ENCODE data around the gene C1R. TPM values are rescaled to one million over a fixed set of nuclear protein-coding genes. Genes with fewer than 3 reads are reported as not detected.

Gene C1R
- total RNA-seq, 1 donor from 2014 or later: 3.3 TPM

- Histone ChIP-seq H3K27me3 (peaks cover 26% of the 10 kb centered on the region), H3K9ac (no peak overlapping the region), H3K36me3 (no peaks in the 10 kb centered on the region), H3K4me3 (peak overlapping the region; percentile 95), H2AFZ (replicated peaks) (peak overlapping the region; percentile 100), H3F3A (ENCODE audit: low read depth) (peaks cover 5% of the 10 kb centered on the region), H4K20me1 (ENCODE audit: low read depth) (no peaks in the 10 kb centered on the region), H3K4me2 (peak overlapping the region; percentile 92), H3K4me1 (peaks cover 9% of the 10 kb centered on the region), H3K27ac (no peak overlapping the region), H3K9me3 (ENCODE audit: low read depth) (no peaks in the 10 kb centered on the region), H3K79me2 (ENCODE audit: low read depth) (no peaks in the 10 kb centered on the region)
- no peaks in the 10 kb centered on the region for H3K9me3 Mint-ChIP-seq
- peaks cover 27% of the 10 kb centered on the region for H3K4me1 Mint-ChIP-seq
- H3K4me3 Mint-ChIP-seq: peak overlapping the region; percentile 88
- H3K27me3 Mint-ChIP-seq (ENCODE audit: insufficient read depth, low read depth): peaks cover 16% of the 10 kb centered on the region
- TF ChIP-seq EZH2phosphoT487 (IDR thresholded peaks at IDR 0.05): no peak
- no peak for TF ChIP-seq EZH2 (IDR thresholded peaks at IDR 0.05)
- TF ChIP-seq CTCF (IDR thresholded peaks at IDR 0.05): no peak
- DNase-seq (ENCODE audit: low spot score): peak; percentile 31
- peaks cover 22% of the 10 kb centered on the region for H3K36me3 Mint-ChIP-seq
- no peak overlapping the region for H3K27ac Mint-ChIP-seq
Observed at GRCh38 chr12:7131502-7131866, 39.2 kb upstream of the C1R start.

GRCh38 chr12:7130701-7131501 is 38.7 kb upstream of the C1R start:
- Mint-ChIP-seq H3K9me3 (no peaks in the 10 kb centered on the region), H3K4me3 (peak overlapping the region; percentile 88), H3K36me3 (peaks cover 19% of the 10 kb centered on the region), H3K27me3 (ENCODE audit: insufficient read depth, low read depth) (peaks cover 16% of the 10 kb centered on the region), H3K27ac (peak overlapping the region; percentile 47), H3K4me1 (peaks cover 27% of the 10 kb centered on the region)
- peak; percentile 4 for TF ChIP-seq CTCF (IDR thresholded peaks at IDR 0.05)
- no peak for TF ChIP-seq EZH2phosphoT487 (IDR thresholded peaks at IDR 0.05)
- Histone ChIP-seq H3K36me3 (no peaks in the 10 kb centered on the region), H3F3A (ENCODE audit: low read depth) (peaks cover 5% of the 10 kb centered on the region), H3K79me2 (ENCODE audit: low read depth) (no peaks in the 10 kb centered on the region), H3K4me3 (peak overlapping the region; percentile 95), H3K9me3 (ENCODE audit: low read depth) (no peaks in the 10 kb centered on the region), H3K9ac (peak overlapping the region; percentile 63), H3K27me3 (peaks cover 26% of the 10 kb centered on the region), H2AFZ (replicated peaks) (peak overlapping the region; percentile 100), H3K4me1 (peaks cover 9% of the 10 kb centered on the region), H4K20me1 (ENCODE audit: low read depth) (no peaks in the 10 kb centered on the region), H3K4me2 (peak overlapping the region; percentile 92), H3K27ac (no peak overlapping the region)
- peak; percentile 83 for DNase-seq (ENCODE audit: low spot score)

- Histone ChIP-seq H3K4me1 (peaks cover 9% of the 10 kb centered on the region), H3F3A (ENCODE audit: low read depth) (peaks cover 5% of the 10 kb centered on the region), H3K9me3 (ENCODE audit: low read depth) (no peaks in the 10 kb centered on the region), H3K79me2 (ENCODE audit: low read depth) (no peaks in the 10 kb centered on the region), H3K4me2 (peak within 1 kb of the TSS; percentile 92), H3K27me3 (peaks cover 26% of the 10 kb centered on the region), H2AFZ (replicated peaks) (peak within 1 kb of the TSS; percentile 100), H3K36me3 (no peaks in the 10 kb centered on the region), H3K9ac (peak within 1 kb of the TSS; percentile 63), H3K4me3 (peak within 1 kb of the TSS; percentile 95), H3K27ac (no peak within 1 kb of the TSS), H4K20me1 (ENCODE audit: low read depth) (no peaks in the 10 kb centered on the region)
- H3K4me1 Mint-ChIP-seq: peaks cover 27% of the 10 kb centered on the region
- H3K27me3 Mint-ChIP-seq (ENCODE audit: insufficient read depth, low read depth): peaks cover 16% of the 10 kb centered on the region
- peak within 1 kb of the TSS; percentile 88 for H3K4me3 Mint-ChIP-seq
- peak; percentile 92 for DNase-seq (ENCODE audit: low spot score)
- no peak for TF ChIP-seq CTCF (IDR thresholded peaks at IDR 0.05)
- no peak for TF ChIP-seq EZH2 (IDR thresholded peaks at IDR 0.05)
- TF ChIP-seq EZH2phosphoT487 (IDR thresholded peaks at IDR 0.05): no peak
- peak within 1 kb of the TSS; percentile 76 for H3K27ac Mint-ChIP-seq
- H3K36me3 Mint-ChIP-seq: peaks cover 11% of the 10 kb centered on the region
- H3K9me3 Mint-ChIP-seq: no peaks in the 10 kb centered on the region
Observed at GRCh38 chr12:7129872-7130691, 37.8 kb upstream of the C1R start, which contains the start of gene CLSTN3. CLSTN3 (plus strand) TSS chr12:7130371; CDS start chr12:7130649, 278 bp downstream.

Measured in neural progenitor cell (in vitro differentiated cells).